HPDE6-E6E7 (cell line): ENCODE measurements around the gene GPSM3.
"Not testable (repeated sequence)": the region's sequence is repeated elsewhere in the genome, so short reads cannot be mapped to it uniquely, and the experiment has no call there.

Source experiments
- DNase-seq: peaks from one replicate; pipeline ENCODE4 v3.0.0; 2011; ENCODE audit warnings: missing footprints; ENCODE audit errors: extremely low spot score

Gene GPSM3

GRCh38 chr6:32187725-32188380 lies 4.6 kb downstream of the GPSM3 start:
- not testable (repeated sequence) for DNase-seq

GRCh38 chr6:32187009-32187709 lies 5.3 kb downstream of the GPSM3 start:
- DNase-seq, result no peak

GRCh38 chr6:32186151-32186840 lies 6.1 kb downstream of the GPSM3 start:
- DNase-seq, result not testable (repeated sequence)

- DNase-seq, result not testable (repeated sequence)
Measured at GRCh38 chr6:32185681-32186131, 6.7 kb downstream of the GPSM3 start.

- no peak for DNase-seq
Measured at GRCh38 chr6:32184084-32184640, 8.3 kb downstream of the GPSM3 start, which contains the start of gene AGER. Gene AGER (minus strand): TSS chr6:32184253. CDS start chr6:32184222, 31 bp downstream.

- no peak for DNase-seq
Measured at GRCh38 chr6:32183483-32184083, 8.9 kb downstream of the GPSM3 start.

GRCh38 chr6:32183030-32183429 lies 9.4 kb downstream of the GPSM3 start:
- DNase-seq, result no peak

- no peak for DNase-seq
Measured at GRCh38 chr6:32182555-32182981, 9.9 kb downstream of the GPSM3 start.

- DNase-seq, result no peak
Measured at GRCh38 chr6:32181915-32182529, 10.4 kb downstream of the GPSM3 start.

GRCh38 chr6:32181148-32181702 lies 11.2 kb downstream of the GPSM3 start:
- no peak for DNase-seq

GRCh38 chr6:32179766-32180405 lies 12.6 kb downstream of the GPSM3 start:
- no peak for DNase-seq

GRCh38 chr6:32178547-32179440 lies 13.6 kb downstream of the GPSM3 start:
- no peak for DNase-seq

- DNase-seq, result peak; percentile 99
Measured at GRCh38 chr6:32177788-32178546, 14.5 kb downstream of the GPSM3 start, which contains the start of gene RNF5. Gene RNF5 (plus strand): TSS chr6:32178405. CDS start chr6:32178512, 107 bp downstream.

- no peak for DNase-seq
Measured at GRCh38 chr6:32177183-32177787, 15.2 kb downstream of the GPSM3 start.

- no peak for DNase-seq
Measured at GRCh38 chr6:32176476-32177182, 15.8 kb downstream of the GPSM3 start.

GRCh38 chr6:32175711-32176475 lies 16.6 kb downstream of the GPSM3 start, which contains the start of gene AGPAT1:
Gene AGPAT1 (minus strand): TSS chr6:32176084. CDS start chr6:32171496, 4,588 bp downstream.
- DNase-seq, result peak; percentile 97

- no peak for DNase-seq
Measured at GRCh38 chr6:32175322-32175710, 17.1 kb downstream of the GPSM3 start.
